KMS-11 (cell line): ENCODE results near the gene NEK2.

ENCODE experiments used
- H2AFZ ChIP-seq: fragments of 200-600 bp; sonication (generic); 2 replicates; pipeline ENCODE4 v1.6.1; 2016; ENCODE audit warnings: antibody characterized with exemption, mixed run types, low read depth
- H3K27ac ChIP-seq: fragments of 200-600 bp; sonication (generic); 2 replicates; pipeline ENCODE4 v1.6.1; 2016; ENCODE audit warnings: mild to moderate bottlenecking, mixed run types
- H3K27me3 ChIP-seq: fragments of 200-600 bp; sonication (generic); 2 replicates; pipeline ENCODE4 v1.6.1; 2017; ENCODE audit warnings: mild to moderate bottlenecking, low read depth, mixed run types, moderate library complexity; ENCODE audit not compliant: insufficient read depth
- H3K36me3 ChIP-seq: fragments of 200-600 bp; sonication (generic); 2 replicates; pipeline ENCODE4 v1.6.1; 2017; ENCODE audit warnings: mild to moderate bottlenecking, mixed run types; ENCODE audit not compliant: insufficient read depth
- H3K4me1 ChIP-seq: fragments of 200-600 bp; sonication (generic); 2 replicates; pipeline ENCODE4 v1.6.1; 2016; ENCODE audit warnings: mild to moderate bottlenecking, low read depth, mixed run types; ENCODE audit not compliant: poor library complexity, severe bottlenecking
- H3K4me2 ChIP-seq: fragments of 200-600 bp; sonication (generic); 2 replicates; pipeline ENCODE4 v1.7.0; 2016; ENCODE audit warnings: mild to moderate bottlenecking, mixed run types
- H3K4me3 ChIP-seq: fragments of 200-600 bp; sonication (generic); IDR thresholded peaks from 2 replicates; pipeline ENCODE4 v1.6.1; 2017; ENCODE audit warnings: low read depth, low read length, mixed read lengths; ENCODE audit not compliant: insufficient read depth
- H3K79me2 ChIP-seq: fragments of 200-600 bp; sonication (generic); 2 replicates; pipeline ENCODE4 v1.6.1; 2016; ENCODE audit warnings: low read depth, mixed run types; ENCODE audit not compliant: insufficient read depth
- H3K9ac ChIP-seq: fragments of 200-600 bp; sonication (generic); 2 replicates; pipeline ENCODE4 v1.6.1; 2016; ENCODE audit warnings: mild to moderate bottlenecking, mixed run types
- H4K20me1 ChIP-seq: fragments of 200-600 bp; sonication (generic); 2 replicates; pipeline ENCODE4 v1.6.1; 2016; ENCODE audit warnings: mild to moderate bottlenecking, mixed run types; ENCODE audit not compliant: insufficient read depth
- CTCF ChIP-seq: fragments of 200-600 bp; sonication (generic); conservative IDR thresholded peaks from 2 replicates; pipeline ENCODE4 v1.6.1; 2017; ENCODE audit warnings: low read depth, mild to moderate bottlenecking, antibody characterized with exemption, low read length, moderate library complexity, mixed read lengths

The NEK2 gene

GRCh38 chr1:211654838-211655787 is 20.3 kb downstream of the NEK2 start:
- peak overlapping the region; percentile 18; the same call in 1 of the 2 replicates for H3K4me2 ChIP-seq

GRCh38 chr1:211653959-211654496 is 21.4 kb downstream of the NEK2 start:
- Histone ChIP-seq H3K27me3 (no peaks in the 10 kb centered on the region), H3K79me2 (no peaks in the 10 kb centered on the region), H3K36me3 (no peaks in the 10 kb centered on the region), H3K9ac (no peak overlapping the region), H4K20me1 (no peaks in the 10 kb centered on the region), H3K4me2 (no peak overlapping the region), H3K4me1 (no peaks in the 10 kb centered on the region), H3K27ac (no peak overlapping the region), H3K4me3 (no peak overlapping the region), H2AFZ (no peak overlapping the region)
- no peak for TF ChIP-seq CTCF

More at GRCh38 chr1:211654838-211655787, 20.3 kb downstream of the NEK2 start:
- Histone ChIP-seq H3K79me2 (no peaks in the 10 kb centered on the region), H3K4me3 (no peak overlapping the region), H3K27ac (no peak overlapping the region), H3K9ac (no peak overlapping the region), H3K4me1 (no peaks in the 10 kb centered on the region), H3K27me3 (no peaks in the 10 kb centered on the region), H3K36me3 (no peaks in the 10 kb centered on the region), H2AFZ (peak overlapping the region; percentile 20; the same call in 1 of the 2 replicates), H4K20me1 (no peaks in the 10 kb centered on the region)
- peak; percentile 99 for TF ChIP-seq CTCF

GRCh38 chr1:211653293-211653692 is 22.1 kb downstream of the NEK2 start:
- no peaks in the 10 kb centered on the region for H3K4me1 ChIP-seq
- H4K20me1 ChIP-seq: no peaks in the 10 kb centered on the region
- no peaks in the 10 kb centered on the region for H3K36me3 ChIP-seq
- no peaks in the 10 kb centered on the region for H3K27me3 ChIP-seq
- no peak overlapping the region for H3K4me2 ChIP-seq
- no peaks in the 10 kb centered on the region for H3K79me2 ChIP-seq
- no peak overlapping the region for H3K27ac ChIP-seq
- TF ChIP-seq CTCF: no peak
- no peak overlapping the region for H2AFZ ChIP-seq
- no peak overlapping the region for H3K9ac ChIP-seq
- H3K4me3 ChIP-seq: no peak overlapping the region

- Histone ChIP-seq H2AFZ (no peak overlapping the region), H4K20me1 (no peaks in the 10 kb centered on the region), H3K27me3 (no peaks in the 10 kb centered on the region), H3K36me3 (no peaks in the 10 kb centered on the region), H3K9ac (no peak overlapping the region), H3K4me1 (no peaks in the 10 kb centered on the region), H3K79me2 (no peaks in the 10 kb centered on the region), H3K27ac (no peak overlapping the region), H3K4me3 (no peak overlapping the region), H3K4me2 (no peak overlapping the region)
- no peak for TF ChIP-seq CTCF
Measured at GRCh38 chr1:211652371-211652770, 23.1 kb downstream of the NEK2 start.
